Body of pancreas (tissue), 4 donors: ENCODE results near the gene OMG. TPM values are rescaled to one million over a fixed set of nuclear protein-coding genes. Genes with fewer than 3 reads are reported as not detected.
"Not testable (repeated sequence)": the region's sequence is repeated elsewhere in the genome, so short reads cannot be mapped to it uniquely, and the experiment has no call there.

Source experiments
- ATAC-seq: fragments of 150-250 bp; one replicate; pipeline ENCODE4 v1.9.1; 2016
- DNase-seq, 4 donors: peaks; one replicate each; pipeline ENCODE4 v3.0.0-alpha.2; 2019
- H3K27ac ChIP-seq, 4 donors: fragments of 200-600 bp; sonication (generic); 1 replicate in 3 of 4; 2 replicates in 1 of 4; pipeline versions ENCODE4 v1.5.1 to v1.6.1; 2016 to 2019; ENCODE audit warnings: mild to moderate bottlenecking in 1 of 4, mixed read lengths in 1 of 4, moderate library complexity in 1 of 4
- H3K27me3 ChIP-seq, 2 donors: fragments of 200-600 bp; sonication (generic); one replicate each; pipeline ENCODE4 v1.6.0; 2016; ENCODE audit warnings: mild to moderate bottlenecking in 1 of 2
- H3K36me3 ChIP-seq, 2 donors: fragments of 200-600 bp; sonication (generic); replicated peaks in 1 of 2; 2 replicates each; pipeline ENCODE4 v1.5.1; 2016; ENCODE audit warnings: low read depth in 2 of 2; ENCODE audit not compliant: insufficient read depth in 1 of 2
- H3K4me1 ChIP-seq: fragments of 200-600 bp; sonication (generic); one replicate; pipeline ENCODE4 v1.6.0; 2016
- H3K4me3 ChIP-seq, 2 donors: fragments of 200-600 bp; sonication (generic); 1 replicate in 1 of 2; 2 replicates in 1 of 2; pipeline ENCODE4 v1.5.1; 2016 to 2019
- H3K9me3 ChIP-seq, 3 donors: fragments of 200-600 bp; sonication (generic); 1 replicate in 2 of 3; 2 replicates in 1 of 3; pipeline ENCODE4 v1.5.1; 2016
- POLR2A ChIP-seq, 3 donors: fragments of 450-650 bp; IDR thresholded peaks; one replicate each; pipeline ENCODE4 v1.6.1; 2016; ENCODE audit warnings: antibody characterized with exemption in 3 of 3, mild to moderate bottlenecking in 2 of 3
- WGBS, 2 donors: methylation state at CpG; one replicate each; pipeline ENCODE4 v1.1.5; 2017; 5-methylcytosine and 5-hydroxymethylcytosine counted together
- intact Hi-C: fragments of 100-400 bp; cut with DNase I; formaldehyde crosslinking; loops from one replicate; pipeline ENCODE4 v1.15.1; 2023
- total RNA-seq, 2 donors: library from RNA; depleted of rRNA; stranded (reverse); fragments of >200 nt; gene quantifications; one replicate each; pipeline ENCODE4 v1.1.0, GENCODE V29; 2016
- TF ChIP-seq, protein P1 (sequence below), 7 experiments: fragments of 450-650 bp in 4 of 7; fragments of 200-600 bp in 3 of 7; sonication (generic) in 3 of 7; IDR thresholded peaks; one replicate each; pipeline ENCODE4 v1.5.1; 2016 to 2019; ENCODE audit warnings: antibody characterized with exemption in 7 of 7

OMG gene
- total RNA-seq, 2 donors from 2014 or later, result 1.8 TPM; not detected in 1

DNA sequence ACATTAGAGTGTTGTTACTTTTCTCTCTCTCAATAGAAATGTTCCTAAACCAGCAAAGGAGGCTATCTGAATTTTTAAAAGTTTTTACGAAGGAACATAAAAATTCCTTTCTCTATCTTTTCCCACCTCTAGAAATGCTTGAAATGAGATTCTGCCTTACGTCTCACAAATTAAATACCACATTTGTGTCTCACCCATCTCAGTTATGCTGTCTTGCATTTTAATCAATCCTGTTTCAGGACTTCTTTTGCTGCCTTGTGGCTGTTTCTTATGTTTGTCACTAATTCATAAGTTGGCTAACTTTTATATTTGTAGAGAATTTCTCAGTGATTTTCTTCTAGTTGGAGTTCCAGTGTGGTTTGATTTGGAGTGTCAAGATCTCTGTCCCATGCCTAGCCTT lies 3.5 kb downstream of the OMG start:
- no peak overlapping the region for H3K4me3 ChIP-seq
- H3K27me3 ChIP-seq, result no peaks in the 10 kb centered on the region
- TF ChIP-seq POLR2A (IDR thresholded peaks at IDR 0.05), result no peak
- TF ChIP-seq, protein P1, sequence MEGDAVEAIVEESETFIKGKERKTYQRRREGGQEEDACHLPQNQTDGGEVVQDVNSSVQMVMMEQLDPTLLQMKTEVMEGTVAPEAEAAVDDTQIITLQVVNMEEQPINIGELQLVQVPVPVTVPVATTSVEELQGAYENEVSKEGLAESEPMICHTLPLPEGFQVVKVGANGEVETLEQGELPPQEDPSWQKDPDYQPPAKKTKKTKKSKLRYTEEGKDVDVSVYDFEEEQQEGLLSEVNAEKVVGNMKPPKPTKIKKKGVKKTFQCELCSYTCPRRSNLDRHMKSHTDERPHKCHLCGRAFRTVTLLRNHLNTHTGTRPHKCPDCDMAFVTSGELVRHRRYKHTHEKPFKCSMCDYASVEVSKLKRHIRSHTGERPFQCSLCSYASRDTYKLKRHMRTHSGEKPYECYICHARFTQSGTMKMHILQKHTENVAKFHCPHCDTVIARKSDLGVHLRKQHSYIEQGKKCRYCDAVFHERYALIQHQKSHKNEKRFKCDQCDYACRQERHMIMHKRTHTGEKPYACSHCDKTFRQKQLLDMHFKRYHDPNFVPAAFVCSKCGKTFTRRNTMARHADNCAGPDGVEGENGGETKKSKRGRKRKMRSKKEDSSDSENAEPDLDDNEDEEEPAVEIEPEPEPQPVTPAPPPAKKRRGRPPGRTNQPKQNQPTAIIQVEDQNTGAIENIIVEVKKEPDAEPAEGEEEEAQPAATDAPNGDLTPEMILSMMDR (IDR thresholded peaks at IDR 0.05), result no peak
- WGBS, 2 donors, result 88 to 96% methylated on average over 2 of the region's 2 CpGs
- no peaks in the 10 kb centered on the region for H3K9me3 ChIP-seq
- H3K27ac ChIP-seq, result no peak overlapping the region
- no peak for DNase-seq
- no peaks in the 10 kb centered on the region for H3K4me1 ChIP-seq
- intact Hi-C loops, result no loop called here
- no peaks in the 10 kb centered on the region for H3K36me3 ChIP-seq
- ATAC-seq, result no peak

DNA sequence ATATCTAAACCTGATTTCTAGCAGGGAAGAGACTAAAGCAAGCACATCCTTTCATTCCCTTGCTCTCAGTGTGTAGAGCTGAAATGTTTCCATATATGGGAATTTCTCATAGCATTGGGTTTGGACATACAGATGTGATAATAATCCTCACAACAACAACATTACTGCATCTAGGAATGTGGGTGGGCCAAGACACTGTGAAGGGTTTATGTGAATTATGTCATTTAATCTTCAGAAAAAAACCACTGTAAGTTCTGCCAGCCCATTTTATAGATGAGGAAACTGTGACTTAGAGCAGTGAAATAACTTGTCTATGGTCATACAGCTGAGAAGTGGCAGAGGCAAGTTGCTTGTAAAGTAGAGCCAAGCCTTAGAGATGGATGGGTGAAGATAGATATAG lies 5.2 kb downstream of the OMG start:
- no peaks in the 10 kb centered on the region for H3K9me3 ChIP-seq
- H3K4me3 ChIP-seq, result no peak overlapping the region
- ATAC-seq, result no peak
- no peak overlapping the region for H3K27ac ChIP-seq
- no peaks in the 10 kb centered on the region for H3K36me3 ChIP-seq
- H3K27me3 ChIP-seq, result no peaks in the 10 kb centered on the region
- no peaks in the 10 kb centered on the region for H3K4me1 ChIP-seq
- DNase-seq, result no peak
- TF ChIP-seq, protein P1 (IDR thresholded peaks at IDR 0.05), result no peak
- TF ChIP-seq POLR2A (IDR thresholded peaks at IDR 0.05), result no peak
- intact Hi-C loops, result no loop called here

DNA sequence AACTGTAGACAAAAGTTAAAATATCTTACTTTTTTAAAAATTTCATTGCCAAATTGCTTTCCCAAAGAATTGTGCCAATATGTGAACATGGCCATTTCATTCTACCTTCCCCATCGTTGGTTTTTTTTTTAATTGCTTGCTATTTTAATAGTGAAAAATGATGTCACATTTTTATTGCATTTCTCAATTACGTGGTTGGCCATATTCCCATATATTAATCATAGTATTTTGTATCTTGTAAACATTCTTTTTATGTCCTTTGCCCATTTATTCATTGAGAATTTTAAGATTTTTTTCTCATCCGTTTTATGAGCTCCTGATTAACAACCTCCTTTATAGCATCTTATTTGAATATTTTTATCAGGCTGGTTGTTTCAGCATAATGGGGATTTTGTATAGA lies 7.2 kb downstream of the OMG start:
- no peak for TF ChIP-seq POLR2A (IDR thresholded peaks at IDR 0.05)
- TF ChIP-seq, protein P1 (IDR thresholded peaks at IDR 0.05), result no peak
- no peak overlapping the region for H3K27ac ChIP-seq
- intact Hi-C loops, result no loop called here
- H3K27me3 ChIP-seq, result no peaks in the 10 kb centered on the region
- no peak overlapping the region for H3K4me3 ChIP-seq
- DNase-seq (no peak), ATAC-seq (no peak)
- 68 to 69% methylated on average over 3 of the region's 3 CpGs for WGBS, 2 donors
- no peaks in the 10 kb centered on the region for H3K9me3 ChIP-seq
- no peaks in the 10 kb centered on the region for H3K4me1 ChIP-seq
- no peaks in the 10 kb centered on the region for H3K36me3 ChIP-seq

DNA sequence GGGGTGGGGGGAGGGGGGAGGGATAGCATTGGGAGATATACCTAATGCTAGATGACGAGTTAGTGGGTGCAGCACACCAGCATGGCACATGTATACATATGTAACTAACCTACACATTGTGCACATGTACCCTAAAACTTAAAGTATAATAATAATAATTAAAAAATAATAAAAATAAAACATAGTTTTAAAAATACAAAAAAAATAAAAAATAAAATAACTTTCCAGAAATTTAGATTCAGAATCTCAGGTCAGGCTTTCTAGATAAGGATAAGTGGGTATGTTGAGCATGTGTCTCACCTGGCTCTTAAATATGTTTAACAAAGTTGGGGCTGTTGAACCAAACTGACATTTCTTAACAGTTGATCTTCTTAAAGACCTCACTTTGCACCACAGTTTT lies 9.1 kb downstream of the OMG start:
- ATAC-seq, DNase-seq, H3K27me3 ChIP-seq, H3K27ac ChIP-seq, H3K4me3 ChIP-seq, H3K4me1 ChIP-seq, intact Hi-C loops, H3K36me3 ChIP-seq, H3K9me3 ChIP-seq: not testable (repeated sequence)
- WGBS, 2 donors, result 100% methylated on average over 1 of the region's 1 CpG

DNA sequence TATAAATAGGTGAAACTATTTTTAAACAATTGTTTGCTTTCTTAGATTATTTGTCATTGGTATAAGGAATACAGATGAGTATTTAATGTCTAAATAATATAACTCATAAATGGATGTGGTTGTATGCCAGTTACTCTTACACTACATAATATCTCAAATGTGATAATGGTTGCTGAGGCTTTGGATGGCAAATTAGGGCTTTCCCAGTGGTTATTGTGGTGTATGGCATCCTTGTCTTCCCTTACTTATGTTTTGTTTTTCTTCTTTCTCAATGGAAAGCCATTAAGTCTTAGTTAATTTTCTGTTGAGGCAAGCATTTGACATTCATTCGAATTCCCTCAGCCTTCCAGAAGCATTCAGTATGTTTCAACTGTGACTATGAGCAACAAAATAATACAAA lies 10.5 kb downstream of the OMG start:
- Histone ChIP-seq H3K36me3 (no peaks in the 10 kb centered on the region), H3K27me3 (no peaks in the 10 kb centered on the region), H3K9me3 (no peaks in the 10 kb centered on the region), H3K27ac (no peak overlapping the region), H3K4me3 (no peak overlapping the region), H3K4me1 (no peaks in the 10 kb centered on the region)
- DNase-seq (no peak), ATAC-seq (no peak)
- intact Hi-C loops, result no loop called here
- no peak for TF ChIP-seq POLR2A (IDR thresholded peaks at IDR 0.05)
- TF ChIP-seq, protein P1 (IDR thresholded peaks at IDR 0.05), result no peak
- 77 to 86% methylated on average over 1 of the region's 1 CpG for WGBS, 2 donors
